HepG2 (cell line): Measurements from ENCODE around the gene MORC4. TPM values are rescaled to one million over a fixed set of nuclear protein-coding genes. Genes with fewer than 3 reads are reported as not detected.

ENCODE experiments used
- ATAC-seq: fragments of 200-7000 bp; cut with Tn5 transposase; 3 replicates; pipeline ENCODE4 v1.9.1; 2020; ENCODE audit warnings: mild to moderate bottlenecking, moderate library complexity
- BruUV-seq: library from RNA; stranded (reverse); fragments of 400-500 nt; replicated peaks from 2 replicates; lab custom pipeline; 2021; lab: Mats Ljungman, UMichigan
- CTCF ChIA-PET: fragments of 300-600 bp; formaldehyde crosslinking; extraction: SDS; loops from one replicate; lab custom pipeline; 2021; ENCODE audit warnings: low total read pairs, inconsistent platforms, low intra/inter-chr PET ratio; lab: Yijun Ruan, JAX
- POLR2A ChIA-PET: fragments of 350-600 bp; sonication (Branson Sonifier 250); formaldehyde crosslinking; loops from one replicate; lab custom pipeline; 2020; ENCODE audit warnings: antibody characterized with exemption, inconsistent platforms; lab: Yijun Ruan, JAX
- DNase-seq: peaks from one replicate; pipeline ENCODE4 v3.0.0-alpha.2; 2015; ENCODE audit warnings: low spot score
- FAIRE-seq: peaks from 3 replicates; lab custom pipeline; 2011; peaks lifted over from hg19 to GRCh38; lab: Jason Lieb, UNC
- H2AFZ ChIP-seq: one replicate; pipeline ENCODE4 v1.6.1; 2011; ENCODE audit warnings: low read length, inconsistent platforms
- H3K27ac ChIP-seq: fragments of 300-600 bp; 3 replicates; pipeline ENCODE4 v1.8.0; 2011; ENCODE audit warnings: mixed run types, mild to moderate bottlenecking, mixed read lengths, low read length, inconsistent platforms; ENCODE audit not compliant: insufficient read depth; ENCODE audit errors: extremely low read length
- H3K27me3 ChIP-seq, 2 experiments: fragments of 200-600 bp in 1 of 2; 2 replicates in 1 of 2; 3 replicates in 1 of 2; pipeline versions ENCODE4 v1.6.0 to v1.8.0; 2011; ENCODE audit warnings: low read length in 2 of 2, mild to moderate bottlenecking in 2 of 2, moderate library complexity in 2 of 2, inconsistent platforms in 1 of 2; ENCODE audit not compliant: insufficient read depth in 2 of 2, control insufficient read depth in 1 of 2
- H3K36me3 ChIP-seq, 2 experiments: fragments of 200-600 bp in 1 of 2; replicated peaks in 1 of 2; 2 replicates in 1 of 2; 3 replicates in 1 of 2; pipeline versions ENCODE4 v1.5.1 to v1.8.0; 2011; ENCODE audit warnings: low read length in 2 of 2, inconsistent platforms in 1 of 2; ENCODE audit not compliant: insufficient read depth in 2 of 2, control insufficient read depth in 1 of 2
- H3K4me1 ChIP-seq: 2 replicates; pipeline ENCODE4 v1.5.1; 2012; ENCODE audit warnings: low read length, inconsistent platforms; ENCODE audit not compliant: insufficient read depth
- H3K4me2 ChIP-seq: 2 replicates; pipeline ENCODE4 v1.6.0; 2011; ENCODE audit warnings: low read depth, low read length, inconsistent platforms
- H3K4me3 ChIP-seq, 3 experiments: fragments of 200-600 bp in 1 of 3; sonication (generic), shearing (Covaris generic) in 1 of 3; replicated peaks in 1 of 3; 2 replicates each; pipeline ENCODE4 v1.5.1; 2011 to 2016; ENCODE audit warnings: low read length in 3 of 3, inconsistent platforms in 2 of 3, low read depth in 2 of 3, mild to moderate bottlenecking in 2 of 3, control low read depth in 1 of 3, mixed read lengths in 1 of 3; ENCODE audit not compliant: insufficient read depth in 1 of 3
- H3K79me2 ChIP-seq: one replicate; pipeline ENCODE4 v1.6.1; 2011; ENCODE audit warnings: low read length, inconsistent platforms; ENCODE audit not compliant: insufficient read depth
- H3K9ac ChIP-seq: 2 replicates; pipeline ENCODE4 v1.6.0; 2011; ENCODE audit warnings: mild to moderate bottlenecking, low read depth, low read length, inconsistent platforms; ENCODE audit not compliant: insufficient read depth
- H3K9me3 ChIP-seq: 2 replicates; pipeline ENCODE4 v1.5.1; 2012; ENCODE audit warnings: mild to moderate bottlenecking, low read length
- H4K20me1 ChIP-seq: 2 replicates; pipeline ENCODE4 v1.6.0; 2011; ENCODE audit warnings: inconsistent platforms, mild to moderate bottlenecking, low read length, moderate library complexity; ENCODE audit not compliant: insufficient read depth
- CC2D1A ChIP-seq: sonication (generic); formaldehyde crosslinking; IDR thresholded peaks from 2 replicates; pipeline ENCODE4 v1.8.1; 2023; ENCODE audit warnings: mild to moderate bottlenecking, missing genetic modification reagents
- CSRNP2 ChIP-seq: sonication (generic); formaldehyde crosslinking; conservative IDR thresholded peaks from 2 replicates; pipeline ENCODE4 v1.8.0; 2022; ENCODE audit warnings: low read depth, missing genetic modification reagents
- GPN1 ChIP-seq: sonication (generic); formaldehyde crosslinking; IDR thresholded peaks from 2 replicates; pipeline ENCODE4 v1.5.1; 2020; ENCODE audit warnings: missing genetic modification reagents, borderline replicate concordance
- JARID2 ChIP-seq: sonication (generic); formaldehyde crosslinking; IDR thresholded peaks from 2 replicates; pipeline ENCODE4 v1.8.1; 2023; ENCODE audit warnings: missing genetic modification reagents, inconsistent platforms; ENCODE audit not compliant: insufficient replicate concordance
- NFE2 ChIP-seq: sonication (generic); formaldehyde crosslinking; IDR thresholded peaks from 2 replicates; pipeline ENCODE4 v1.4.0; 2020; ENCODE audit warnings: missing genetic modification reagents
- POLR2AphosphoS5 ChIP-seq: IDR thresholded peaks from 2 replicates; pipeline ENCODE4 v1.6.1; 2012; ENCODE audit warnings: low read depth, low read length
- RFXANK ChIP-seq: IDR thresholded peaks from 2 replicates; pipeline ENCODE4 v1.6.1; 2016
- STAT6 ChIP-seq: sonication (generic); formaldehyde crosslinking; IDR thresholded peaks from 2 replicates; pipeline ENCODE4 v1.4.0; 2020; ENCODE audit warnings: missing genetic modification reagents, mild to moderate bottlenecking, borderline replicate concordance
- TEAD3 ChIP-seq: optimal IDR thresholded peaks from 2 replicates; pipeline ENCODE3; 2016; ENCODE audit warnings: borderline replicate concordance
- THAP11 ChIP-seq: IDR thresholded peaks from 2 replicates; pipeline ENCODE4 v1.6.1; 2016; ENCODE audit warnings: missing biosample characterization, missing genetic modification reagents
- ZBTB43 ChIP-seq: sonication (generic); formaldehyde crosslinking; conservative IDR thresholded peaks from 2 replicates; pipeline ENCODE4 v1.4.0; 2020; ENCODE audit warnings: missing genetic modification reagents
- ZFY ChIP-seq: sonication (generic); formaldehyde crosslinking; IDR thresholded peaks from 2 replicates; pipeline ENCODE4 v1.4.0; 2020; ENCODE audit warnings: missing genetic modification reagents
- ZFYVE20 ChIP-seq: sonication (generic); formaldehyde crosslinking; IDR thresholded peaks from 2 replicates; pipeline ENCODE4 v1.8.0; 2023; ENCODE audit warnings: low read depth, mild to moderate bottlenecking, moderate library complexity, missing genetic modification reagents, borderline replicate concordance
- ZNF205 ChIP-seq: IDR thresholded peaks from 2 replicates; pipeline ENCODE4 v1.6.1; 2018; ENCODE audit warnings: missing biosample characterization, missing genetic modification reagents
- ZNF337 ChIP-seq: sonication (generic); formaldehyde crosslinking; IDR thresholded peaks from 2 replicates; pipeline ENCODE4 v1.5.1; 2020; ENCODE audit warnings: missing genetic modification reagents, low read depth, mild to moderate bottlenecking, borderline replicate concordance
- WGBS: methylation state at CpG from one replicate; pipeline ENCODE4 v1.1.6; 2017; ENCODE audit warnings: low lambda C conversion rate; 5-methylcytosine and 5-hydroxymethylcytosine counted together
- in situ Hi-C: cut with HindIII; loops from 2 replicates; pipeline ENCODE4 v1.10.0; 2017; ENCODE audit warnings: low pct_unique_long_range_greater_than_20kb; ENCODE audit not compliant: extremely low pct_ligation_motif_present
- intact Hi-C: fragments of 100-400 bp; cut with micrococcal nuclease; formaldehyde crosslinking; loops from one replicate; pipeline ENCODE4 v1.10.0; 2022; ENCODE audit not compliant: unreplicated experiment
- polyA plus RNA-seq, 8 experiments: library from polyadenylated mRNA; depleted of rRNA in 3 of 8; stranded (reverse) in 7 of 8; unstranded in 1 of 8; fragments of >200 nt; fragmentation: Illumina TruSeq in 4 of 8; extraction: Trizol in 4 of 8; gene quantifications; 2 replicates each; pipeline versions ENCODE4 v1.2.1 to v1.2.3, GENCODE V29; 2011 to 2016; ENCODE audit warnings: low read depth in 4 of 8, missing spikeins in 1 of 8, mixed read lengths in 1 of 8; ENCODE audit not compliant: insufficient read depth in 1 of 8
- total RNA-seq, 5 experiments: library from RNA; depleted of rRNA; stranded (reverse); fragments of >200 nt; fragmentation: Illumina TruSeq; extraction: Trizol; gene quantifications; 2 replicates each; pipeline ENCODE4 v1.2.3, GENCODE V29; 2016; ENCODE audit warnings: low read depth in 1 of 5

The MORC4 gene
- total and polyA plus RNA-seq, 2 of the 13 experiments (the other 11 are each of a cell fraction or from before 2014, with no cell fraction given), result 7.3 to 17.6 TPM

- DNase-seq (no peak), ATAC-seq (no peak), FAIRE-seq (no peak)
- Histone ChIP-seq H3K9ac (no peak overlapping the region), H3K27me3 (no peaks in the 10 kb centered on the region), H3K36me3 (no peaks in the 10 kb centered on the region), H2AFZ (no peak overlapping the region), H3K4me3 (no peak overlapping the region), H4K20me1 (no peaks in the 10 kb centered on the region), H3K4me1 (peaks cover 40% of the 10 kb centered on the region), H3K27ac (no peak overlapping the region), H3K79me2 (no peaks in the 10 kb centered on the region), H3K4me2 (no peak overlapping the region), H3K9me3 (no peaks in the 10 kb centered on the region)
- no TSS peak for BruUV-seq
- ChIA-PET CTCF (no interaction called here), POLR2A (no interaction called here)
- in situ Hi-C loops (no loop called here), intact Hi-C loops (no loop called here)
- 100% methylated on average over 2 of the region's 4 CpGs for WGBS
- TF ChIP-seq ZNF337 (CRISPR knock-in tag), result no peak
- TF ChIP-seq POLR2AphosphoS5, result no peak
- no peak for TF ChIP-seq CC2D1A
- TF ChIP-seq TEAD3 (CRISPR knock-in tag), result no peak
- no peak for TF ChIP-seq NFE2 (CRISPR knock-in tag)
- no peak for TF ChIP-seq CSRNP2 (CRISPR knock-in tag)
- TF ChIP-seq ZFY (CRISPR knock-in tag), result no peak
These were observed 64.8 kb downstream of the MORC4 start for GRCh38 chrX:106935175-106935574.

GRCh38 chrX:106933538-106933961 is 66.5 kb downstream of the MORC4 start:
- FAIRE-seq, result peak; percentile 87
- Histone ChIP-seq H3K79me2 (no peaks in the 10 kb centered on the region), H3K4me3 (peak overlapping the region in 2 of 3 experiments; percentile 7 to 58; a peak in 3 of 6 replicates), H4K20me1 (no peaks in the 10 kb centered on the region), H3K27ac (peak overlapping the region; percentile 90), H3K9ac (peak overlapping the region; percentile 59), H3K4me1 (peaks cover 47% of the 10 kb centered on the region), H2AFZ (no peak overlapping the region), H3K9me3 (no peaks in the 10 kb centered on the region), H3K4me2 (peak overlapping the region; percentile 86), H3K27me3 (no peaks in the 10 kb centered on the region), H3K36me3 (no peaks in the 10 kb centered on the region)
- POLR2A ChIA-PET, result interaction anchor here (1.1 to 3.2 kb wide), 5 partner anchors 8 to 35 kb away, joined by 3 to 76 read pairs (median 4); partner anchors contain the start of gene RIPPLY1
- intact Hi-C loops (loop anchor here (1.0 to 2.0 kb wide), 2 partner anchors 21 to 35 kb away; no protein-coding TSS in a partner anchor), in situ Hi-C loops (no loop called here)
- CTCF ChIA-PET, result no interaction called here
- no CpG with 5 or more reads among the region's 3 CpGs for WGBS
- BruUV-seq, result no TSS peak
- peak; percentile 77 for ATAC-seq
- peak; percentile 89 for DNase-seq
- no peak for TF ChIP-seq RFXANK
- no peak for TF ChIP-seq JARID2 (CRISPR knock-in tag)
- no peak for TF ChIP-seq STAT6 (CRISPR knock-in tag)
- TF ChIP-seq ZNF205 (CRISPR knock-in tag), result no peak
- no peak for TF ChIP-seq ZBTB43
- no peak for TF ChIP-seq THAP11 (CRISPR knock-in tag)
- no peak for TF ChIP-seq GPN1 (CRISPR knock-in tag)
- no peak for TF ChIP-seq ZFYVE20
